GM19455 (cell line): ENCODE measurements around the gene GSDME.
"Not testable (repeated sequence)": the region's sequence is repeated elsewhere in the genome, so short reads cannot be mapped to it uniquely, and the experiment has no call there.

Experiments
- ATAC-seq: cut with Tn5 transposase; IDR thresholded peaks from one replicate; pipeline ENCODE4 v1.9.1; 2021; ENCODE audit not compliant: unreplicated experiment

The GSDME gene

GRCh38 chr7:24757353-24758275, at the start of gene GSDME:
Gene GSDME, minus strand, starts transcription at chr7:24757464. Its CDS starts 7,690 bp downstream, at chr7:24749774.
- peak; percentile 64 for ATAC-seq

- ATAC-seq: no peak
Measured at GRCh38 chr7:24802300-24802699, 45.0 kb upstream of the GSDME start.

- ATAC-seq: no peak
Measured at GRCh38 chr7:24801883-24802282, 44.6 kb upstream of the GSDME start.

GRCh38 chr7:24800667-24801066, 43.4 kb upstream of the GSDME start:
- no peak for ATAC-seq

GRCh38 chr7:24800073-24800472, 42.8 kb upstream of the GSDME start:
- no peak for ATAC-seq

- no peak for ATAC-seq
Measured at GRCh38 chr7:24799506-24799905, 42.2 kb upstream of the GSDME start.

GRCh38 chr7:24798261-24798660, 41.0 kb upstream of the GSDME start:
- ATAC-seq: no peak

GRCh38 chr7:24797270-24797669, 40.0 kb upstream of the GSDME start:
- ATAC-seq: no peak

GRCh38 chr7:24795407-24795767, 38.1 kb upstream of the GSDME start:
- ATAC-seq: no peak

- ATAC-seq: not testable (repeated sequence)
Measured at GRCh38 chr7:24794751-24795406, 37.6 kb upstream of the GSDME start.

GRCh38 chr7:24793982-24794648, 36.9 kb upstream of the GSDME start:
- ATAC-seq: no peak

GRCh38 chr7:24788961-24789576, 31.8 kb upstream of the GSDME start:
- ATAC-seq: no peak

GRCh38 chr7:24788075-24788474, 30.8 kb upstream of the GSDME start:
- ATAC-seq: no peak

GRCh38 chr7:24786941-24787340, 29.7 kb upstream of the GSDME start:
- no peak for ATAC-seq

GRCh38 chr7:24786306-24786705, 29.0 kb upstream of the GSDME start:
- no peak for ATAC-seq

- ATAC-seq: no peak
Measured at GRCh38 chr7:24784277-24784676, 27.0 kb upstream of the GSDME start.

- ATAC-seq: no peak
Measured at GRCh38 chr7:24783698-24784097, 26.4 kb upstream of the GSDME start.

- no peak for ATAC-seq
Measured at GRCh38 chr7:24781106-24781505, 23.8 kb upstream of the GSDME start.

- ATAC-seq: peak; percentile 22
Measured at GRCh38 chr7:24779283-24779655, 22.0 kb upstream of the GSDME start.

GRCh38 chr7:24778543-24779282, 21.4 kb upstream of the GSDME start:
- ATAC-seq: peak; percentile 60

GRCh38 chr7:24777806-24778205, 20.5 kb upstream of the GSDME start:
- no peak for ATAC-seq
